Liver (tissue), 2 donors: ENCODE measurements around the gene TRIM63.

Experiments used
- FOXA1 ChIP-seq: IDR thresholded peaks from 2 replicates; pipeline ENCODE4 v1.6.1; 2016; ENCODE audit warnings: antibody characterized with exemption
- REST ChIP-seq: IDR thresholded peaks from 2 replicates; pipeline ENCODE4 v1.6.1; 2016; ENCODE audit warnings: antibody characterized with exemption, mild to moderate bottlenecking
- YY1 ChIP-seq: IDR thresholded peaks from 2 replicates; pipeline ENCODE4 v1.6.1; 2016; ENCODE audit warnings: antibody characterized with exemption, mild to moderate bottlenecking
- TF ChIP-seq, protein P1 (sequence below): IDR thresholded peaks from 2 replicates; pipeline ENCODE4 v1.6.1; 2016; ENCODE audit warnings: antibody characterized with exemption
- TF ChIP-seq, protein P2 (sequence below): fragments of 150-350 bp; IDR thresholded peaks from 2 replicates; pipeline ENCODE4 v1.5.1; 2017; ENCODE audit warnings: improper control_type of control experiment, low read depth, low read length; ENCODE audit not compliant: missing input control
- donor health status: healthy.

GRCh38 chr1:26028490-26028980, 38.9 kb downstream of the TRIM63 start:
- TF ChIP-seq, protein P1, sequence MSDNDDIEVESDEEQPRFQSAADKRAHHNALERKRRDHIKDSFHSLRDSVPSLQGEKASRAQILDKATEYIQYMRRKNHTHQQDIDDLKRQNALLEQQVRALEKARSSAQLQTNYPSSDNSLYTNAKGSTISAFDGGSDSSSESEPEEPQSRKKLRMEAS = no peak
- TF ChIP-seq, protein P2, sequence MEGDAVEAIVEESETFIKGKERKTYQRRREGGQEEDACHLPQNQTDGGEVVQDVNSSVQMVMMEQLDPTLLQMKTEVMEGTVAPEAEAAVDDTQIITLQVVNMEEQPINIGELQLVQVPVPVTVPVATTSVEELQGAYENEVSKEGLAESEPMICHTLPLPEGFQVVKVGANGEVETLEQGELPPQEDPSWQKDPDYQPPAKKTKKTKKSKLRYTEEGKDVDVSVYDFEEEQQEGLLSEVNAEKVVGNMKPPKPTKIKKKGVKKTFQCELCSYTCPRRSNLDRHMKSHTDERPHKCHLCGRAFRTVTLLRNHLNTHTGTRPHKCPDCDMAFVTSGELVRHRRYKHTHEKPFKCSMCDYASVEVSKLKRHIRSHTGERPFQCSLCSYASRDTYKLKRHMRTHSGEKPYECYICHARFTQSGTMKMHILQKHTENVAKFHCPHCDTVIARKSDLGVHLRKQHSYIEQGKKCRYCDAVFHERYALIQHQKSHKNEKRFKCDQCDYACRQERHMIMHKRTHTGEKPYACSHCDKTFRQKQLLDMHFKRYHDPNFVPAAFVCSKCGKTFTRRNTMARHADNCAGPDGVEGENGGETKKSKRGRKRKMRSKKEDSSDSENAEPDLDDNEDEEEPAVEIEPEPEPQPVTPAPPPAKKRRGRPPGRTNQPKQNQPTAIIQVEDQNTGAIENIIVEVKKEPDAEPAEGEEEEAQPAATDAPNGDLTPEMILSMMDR = no peak
- TF ChIP-seq REST (no peak), FOXA1 (no peak), YY1 (no peak)
